DMS 273 (cell line): ENCODE results near the gene MMP25.
"Not testable (repeated sequence)": the region's sequence is repeated elsewhere in the genome, so short reads cannot be mapped to it uniquely, and the experiment has no call there.

Experiments
- DNase-seq: peaks from one replicate; lab custom pipeline; 2025; ENCODE audit not compliant: unreplicated experiment; lab: John Stamatoyannopoulos, UW

MMP25 gene

GRCh38 chr16:3028716-3029319 is 17.5 kb upstream of the MMP25 start:
- peak; percentile 57 for DNase-seq

- DNase-seq: no peak
Measured at GRCh38 chr16:3029491-3030221, 16.7 kb upstream of the MMP25 start.

GRCh38 chr16:3030222-3031212 is 15.8 kb upstream of the MMP25 start:
- no peak for DNase-seq

GRCh38 chr16:3032624-3033023 is 13.7 kb upstream of the MMP25 start:
- DNase-seq: no peak

- DNase-seq: no peak
Measured at GRCh38 chr16:3035289-3035971, 10.9 kb upstream of the MMP25 start.

- no peak for DNase-seq
Measured at GRCh38 chr16:3035972-3036725, 10.2 kb upstream of the MMP25 start.

- no peak for DNase-seq
Measured at GRCh38 chr16:3036726-3037315, 9.5 kb upstream of the MMP25 start, which contains the start of gene BICDL2. BICDL2 (minus strand) TSS chr16:3036944; CDS start chr16:3035496, 1,448 bp downstream.

- DNase-seq: peak; percentile 69
Measured at GRCh38 chr16:3038256-3038655, 8.1 kb upstream of the MMP25 start.

GRCh38 chr16:3038896-3039295 is 7.5 kb upstream of the MMP25 start:
- no peak for DNase-seq

- no peak for DNase-seq
Measured at GRCh38 chr16:3042376-3042775, 4.0 kb upstream of the MMP25 start.

GRCh38 chr16:3044708-3045107 is 1.7 kb upstream of the MMP25 start:
- DNase-seq: no peak

- peak; percentile 41 for DNase-seq
Measured at GRCh38 chr16:3046641-3047386, 453 bp downstream of the MMP25 start.

- DNase-seq: no peak
Measured at GRCh38 chr16:3047387-3047720, 993 bp downstream of the MMP25 start.

GRCh38 chr16:3049921-3050481 is 3.6 kb downstream of the MMP25 start:
- no peak for DNase-seq

- DNase-seq: no peak
Measured at GRCh38 chr16:3050487-3050886, 4.1 kb downstream of the MMP25 start.

- DNase-seq: no peak
Measured at GRCh38 chr16:3051009-3051408, 4.6 kb downstream of the MMP25 start.

- DNase-seq: no peak
Measured at GRCh38 chr16:3051494-3051893, 5.1 kb downstream of the MMP25 start.

- DNase-seq: not testable (repeated sequence)
Measured at GRCh38 chr16:3052571-3053329, 6.4 kb downstream of the MMP25 start.
